SK-N-SH (cell line): ENCODE results near the gene AGMAT.

Source experiments
- CTCF ChIP-seq: fragments of 200-600 bp; sonication (generic); IDR thresholded peaks from 2 replicates; pipeline ENCODE4 v1.6.1; 2017; ENCODE audit warnings: antibody characterized with exemption, mild to moderate bottlenecking, moderate library complexity
- FOSL2 ChIP-seq: IDR thresholded peaks from 2 replicates; pipeline ENCODE4 v1.4.0; 2012; ENCODE audit warnings: low read depth, mild to moderate bottlenecking, moderate library complexity, borderline replicate concordance
- JUND ChIP-seq: IDR thresholded peaks from 2 replicates; pipeline ENCODE4 v1.4.0; 2012
- POLR2AphosphoS5 ChIP-seq: IDR thresholded peaks from 2 replicates; pipeline ENCODE4 v1.6.1; 2012; ENCODE audit warnings: low read depth, low read length
- RCOR1 ChIP-seq: fragments of 150-350 bp; IDR thresholded peaks from 2 replicates; pipeline ENCODE4 v1.6.1; 2017; ENCODE audit warnings: antibody characterized with exemption, low read length

GRCh38 chr1:15531682-15532081 is 53.2 kb downstream of the AGMAT start:
- TF ChIP-seq CTCF, result no peak
- TF ChIP-seq FOSL2, result no peak
- no peak for TF ChIP-seq JUND
- TF ChIP-seq RCOR1, result no peak
- TF ChIP-seq POLR2AphosphoS5, result no peak
